ENCODE measurements around the gene FGF8. TPM values are rescaled to one million over a fixed set of nuclear protein-coding genes. Genes with fewer than 3 reads are reported as not detected.

Gene FGF8
- total and polyA plus RNA-seq, 12 donors: 0.20 TPM; not detected in 11

DNA sequence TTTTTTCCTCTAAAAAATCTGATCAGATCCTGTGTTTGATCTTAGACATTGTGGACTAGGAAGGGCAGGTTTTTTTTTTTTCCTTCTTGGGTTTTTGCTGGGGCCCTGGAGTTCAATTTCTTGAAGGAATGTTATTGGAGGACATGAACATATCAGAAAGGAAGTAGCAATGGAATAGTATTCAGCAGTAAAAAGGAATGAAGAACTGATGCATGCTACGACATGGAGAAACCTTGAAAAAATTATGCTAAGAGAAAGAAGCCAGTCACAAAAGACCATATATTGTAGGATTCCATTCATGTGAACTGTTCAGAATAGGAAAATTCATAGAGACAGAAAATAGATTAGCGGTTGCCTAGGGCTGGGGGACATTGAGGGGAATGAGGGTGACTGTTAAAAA is 34.0 kb downstream of the FGF8 start:
- Histone ChIP-seq H3K4me1 (no peaks in the 10 kb centered on the region), H3K9me3 (no peaks in the 10 kb centered on the region), H3K36me3 (no peaks in the 10 kb centered on the region), H3K27ac (no peak overlapping the region), H3K27me3 (peaks cover 0 to 46% (median 34%) of the 10 kb centered on the region in 7 donors), H3K4me3 (no peak overlapping the region)
- intact Hi-C loops (cut with DNase I): no loop called here
- 46 to 48% methylated on average over 2 of the region's 2 CpGs for WGBS, 2 donors
- no peak for DNase-seq
- ATAC-seq: no peak
- TF ChIP-seq CTCF (IDR thresholded peaks at IDR 0.05): no peak

- DNase-seq (no peak), ATAC-seq (no peak)
- intact Hi-C loops (cut with DNase I): no loop called here
- Histone ChIP-seq H3K27ac (no peak overlapping the region), H3K36me3 (no peaks in the 10 kb centered on the region), H3K4me1 (no peaks in the 10 kb centered on the region), H3K27me3 (peaks cover 0 to 67% (median 49%) of the 10 kb centered on the region in 7 donors), H3K4me3 (no peak overlapping the region), H3K9me3 (no peaks in the 10 kb centered on the region)
- WGBS, 2 donors: 71 to 83% methylated on average over 3 of the region's 3 CpGs
- no peak for TF ChIP-seq CTCF (IDR thresholded peaks at IDR 0.05)
Measured at GRCh38 chr10:101736666-101737065, 39.2 kb downstream of the FGF8 start.

- WGBS, 2 donors: 62 to 72% methylated on average over 1 of the region's 1 CpG
- ATAC-seq (no peak), DNase-seq (no peak)
- H3K27me3 ChIP-seq: peaks cover 0 to 28% (median 22%) of the 10 kb centered on the region in 7 donors
- H3K4me3 ChIP-seq: no peak overlapping the region
- intact Hi-C loops (cut with DNase I): no loop called here
- no peaks in the 10 kb centered on the region for H3K9me3 ChIP-seq
- TF ChIP-seq CTCF (IDR thresholded peaks at IDR 0.05): no peak
- no peaks in the 10 kb centered on the region for H3K36me3 ChIP-seq
- no peak overlapping the region for H3K27ac ChIP-seq
- H3K4me1 ChIP-seq: no peaks in the 10 kb centered on the region
Measured at GRCh38 chr10:101732096-101732495, 43.8 kb downstream of the FGF8 start.

DNA sequence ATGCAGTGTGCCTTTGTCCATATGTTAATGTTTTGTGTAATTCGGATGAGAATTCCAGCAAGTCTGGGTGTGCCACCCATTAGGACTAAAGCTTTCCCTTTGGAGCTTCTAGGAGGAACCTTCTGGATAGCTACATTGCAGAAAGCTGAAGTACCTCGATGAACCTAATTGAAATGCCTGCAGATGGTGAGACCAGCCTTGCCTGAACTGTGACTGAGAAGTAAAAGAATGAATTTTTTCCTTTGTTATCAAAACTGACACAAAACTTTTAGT is 49.9 kb downstream of the FGF8 start:
- TF ChIP-seq CTCF (IDR thresholded peaks at IDR 0.05): no peak
- ATAC-seq (no peak), DNase-seq (no peak)
- peaks cover 0 to 10% (median 3%) of the 10 kb centered on the region in 7 donors for H3K27me3 ChIP-seq
- intact Hi-C loops (cut with DNase I): no loop called here
- H3K4me1 ChIP-seq: no peaks in the 10 kb centered on the region
- WGBS, 2 donors: 83 to 87% methylated on average over 2 of the region's 2 CpGs
- no peaks in the 10 kb centered on the region for H3K9me3 ChIP-seq
- H3K4me3 ChIP-seq: no peak overlapping the region
- H3K36me3 ChIP-seq: no peaks in the 10 kb centered on the region
- H3K27ac ChIP-seq: no peak overlapping the region
